GM18519 (cell line): ENCODE results near the gene TGM3.

Experiments
- ATAC-seq: cut with Tn5 transposase; IDR thresholded peaks from one replicate; pipeline ENCODE4 v1.9.1; 2021; ENCODE audit warnings: mild to moderate bottlenecking, moderate library complexity; ENCODE audit not compliant: unreplicated experiment, low FRiP score

The TGM3 gene

GRCh38 chr20:2373098-2373497, 77.3 kb downstream of the TGM3 start:
- ATAC-seq = no peak

- ATAC-seq = no peak
Measured at GRCh38 chr20:2374346-2375125, 78.7 kb downstream of the TGM3 start.

- ATAC-seq = no peak
Measured at GRCh38 chr20:2378893-2379292, 83.1 kb downstream of the TGM3 start.

- ATAC-seq = no peak
Measured at GRCh38 chr20:2379511-2380229, 83.9 kb downstream of the TGM3 start.

GRCh38 chr20:2380601-2381000, 84.8 kb downstream of the TGM3 start, which contains the start of gene TGM6:
TGM6 (plus strand) TSS chr20:2380901; CDS start chr20:2380969, 68 bp downstream.
- ATAC-seq = no peak

GRCh38 chr20:2381303-2381702, 85.5 kb downstream of the TGM3 start:
- ATAC-seq = no peak

- no peak for ATAC-seq
Measured at GRCh38 chr20:2382833-2383232, 87.0 kb downstream of the TGM3 start.

- ATAC-seq = no peak
Measured at GRCh38 chr20:2385026-2385425, 89.2 kb downstream of the TGM3 start.

GRCh38 chr20:2385496-2385895, 89.7 kb downstream of the TGM3 start:
- ATAC-seq = no peak

GRCh38 chr20:2386516-2387179, 90.8 kb downstream of the TGM3 start:
- ATAC-seq = no peak

- ATAC-seq = peak; percentile 47
Measured at GRCh38 chr20:2387180-2387577, 91.4 kb downstream of the TGM3 start.

GRCh38 chr20:2387580-2387979, 91.8 kb downstream of the TGM3 start:
- ATAC-seq = no peak
